TTC549 (cell line): Measurements from ENCODE around the gene ADAMTSL5.
A peak's percentile ranks its signal among the peaks of the same experiment; 100 is the strongest.
"Not testable (repeated sequence)": the region's sequence is repeated elsewhere in the genome, so short reads cannot be mapped to it uniquely, and the experiment has no call there.

Experiments used
- FAIRE-seq: peaks from 2 replicates; lab custom pipeline; 2012; peaks lifted over from hg19 to GRCh38; lab: Jason Lieb, UNC

Gene ADAMTSL5

GRCh38 chr19:1481893-1482360, 30.9 kb downstream of the ADAMTSL5 start:
- no peak for FAIRE-seq

GRCh38 chr19:1481224-1481892, 31.5 kb downstream of the ADAMTSL5 start:
- FAIRE-seq = no peak

- peak; percentile 62 for FAIRE-seq
Measured at GRCh38 chr19:1478934-1479707, 33.7 kb downstream of the ADAMTSL5 start, which contains the start of gene C19orf25. C19orf25 (minus strand) TSS chr19:1479215; CDS start chr19:1478903, 312 bp downstream.

- FAIRE-seq = not testable (repeated sequence)
Measured at GRCh38 chr19:1477056-1477455, 35.8 kb downstream of the ADAMTSL5 start.

GRCh38 chr19:1475751-1476437, 36.9 kb downstream of the ADAMTSL5 start:
- no peak for FAIRE-seq

GRCh38 chr19:1474765-1475351, 38.0 kb downstream of the ADAMTSL5 start:
- FAIRE-seq = no peak

GRCh38 chr19:1474011-1474764, 38.6 kb downstream of the ADAMTSL5 start:
- no peak for FAIRE-seq

GRCh38 chr19:1473085-1473851, 39.6 kb downstream of the ADAMTSL5 start:
- no peak for FAIRE-seq

GRCh38 chr19:1472231-1473084, 40.4 kb downstream of the ADAMTSL5 start:
- FAIRE-seq = no peak

GRCh38 chr19:1471515-1472160, 41.2 kb downstream of the ADAMTSL5 start:
- FAIRE-seq = no peak

GRCh38 chr19:1471010-1471514, 41.8 kb downstream of the ADAMTSL5 start:
- no peak for FAIRE-seq

GRCh38 chr19:1470305-1471009, 42.4 kb downstream of the ADAMTSL5 start:
- FAIRE-seq = no peak

GRCh38 chr19:1470055-1470304, 42.8 kb downstream of the ADAMTSL5 start:
- no peak for FAIRE-seq

- no peak for FAIRE-seq
Measured at GRCh38 chr19:1469255-1470054, 43.4 kb downstream of the ADAMTSL5 start.

GRCh38 chr19:1468821-1469254, 44.0 kb downstream of the ADAMTSL5 start:
- FAIRE-seq = no peak

- FAIRE-seq = no peak
Measured at GRCh38 chr19:1468274-1468820, 44.5 kb downstream of the ADAMTSL5 start.

GRCh38 chr19:1467490-1468273, 45.1 kb downstream of the ADAMTSL5 start:
- no peak for FAIRE-seq
